Measurements from ENCODE around the gene ZNF597. TPM values are rescaled to one million over a fixed set of nuclear protein-coding genes. Genes with fewer than 3 reads are reported as not detected.

The ZNF597 gene
- total RNA-seq, result 1.7 and 2.0 TPM in 2 replicates

GRCh38 chr16:3443108-3444031, at the start of gene ZNF597, which contains the start of gene NAA60:
ZNF597 (minus strand) TSS chr16:3443504; CDS start chr16:3443153, 351 bp downstream.
NAA60 (plus strand) TSS chr16:3443680; CDS start chr16:3476228, 32,548 bp downstream.

GRCh38 chr16:3400779-3401688, 42.3 kb downstream of the ZNF597 start, which contains the start of the genes ZNF174 and ZSCAN32:
ZNF174 (plus strand) TSS chr16:3401215; CDS start chr16:3402005, 790 bp downstream.
ZSCAN32 (minus strand) TSS chr16:3401004; CDS start chr16:3397557, 3,447 bp downstream.

Other genes with a start within 250 kb of the ZNF597 start
- gene ZNF200, start 208.3 kb downstream of the ZNF597 start, total RNA-seq, result 5.2 and 8.3 TPM in 2 replicates
- 0.15 TPM in 1 of 2 replicates, not detected in the other for gene MEFV, start 186.9 kb downstream of the ZNF597 start, total RNA-seq
- gene ZNF263, start 160.0 kb downstream of the ZNF597 start, total RNA-seq, result 30.3 and 32.1 TPM in 2 replicates
- gene TIGD7, start 138.1 kb downstream of the ZNF597 start, total RNA-seq, result 1.8 and 4.1 TPM in 2 replicates
- gene ZNF75A, start 138.0 kb downstream of the ZNF597 start, total RNA-seq, result 10.9 and 19.3 TPM in 2 replicates
- 0.12 TPM in 1 of 2 replicates, not detected in the other for gene OR2C1, start 87.6 kb downstream of the ZNF597 start, total RNA-seq
- 7.8 and 9.2 TPM in 2 replicates for gene ZSCAN32, start 42.5 kb downstream of the ZNF597 start, total RNA-seq
- gene ZNF174, start 42.3 kb downstream of the ZNF597 start, total RNA-seq, result 9.9 and 11.8 TPM in 2 replicates
- gene NAA60, start 176 bp upstream of the ZNF597 start, total RNA-seq, result 24.1 and 31.1 TPM in 2 replicates
- gene C16orf90, start 52.0 kb upstream of the ZNF597 start, total RNA-seq, result not detected in 2 replicates
- gene CLUAP1, start 57.5 kb upstream of the ZNF597 start, total RNA-seq, result 13.2 and 19.5 TPM in 2 replicates
- 0.19 TPM in 1 of 2 replicates, not detected in the other for gene NLRC3, start 133.9 kb upstream of the ZNF597 start, total RNA-seq
- gene SLX4, start 168.1 kb upstream of the ZNF597 start, total RNA-seq, result 2.7 and 3.2 TPM in 2 replicates
- 5.4 and 6.5 TPM in 2 replicates for gene DNASE1, start 211.2 kb upstream of the ZNF597 start, total RNA-seq